CD14-positive monocyte (primary cell): ENCODE measurements around the gene IRF2BP2. TPM values are rescaled to one million over a fixed set of nuclear protein-coding genes. Genes with fewer than 3 reads are reported as not detected.

ENCODE experiments used
- DNase-seq, 3 donors: peaks; one replicate each; pipeline ENCODE4 v3.0.0-alpha.2; 2011 to 2022
- H2AFZ ChIP-seq: 2 replicates; pipeline ENCODE4 v1.6.0; 2012; ENCODE audit warnings: mild to moderate bottlenecking, low read depth, low read length, inconsistent platforms; ENCODE audit not compliant: insufficient read depth, poor library complexity, severe bottlenecking
- H3K27ac ChIP-seq, 2 donors: 1 replicate in 1 of 2; 2 replicates in 1 of 2; pipeline ENCODE4 v1.5.1; 2012 to 2013; ENCODE audit warnings: low read length in 2 of 2, control low read depth in 1 of 2, inconsistent platforms in 1 of 2, low read depth in 1 of 2, mild to moderate bottlenecking in 1 of 2
- H3K27me3 ChIP-seq, 2 donors: one replicate each; pipeline versions ENCODE4 v1.6.0 to v1.6.1; 2011 to 2013; ENCODE audit warnings: low read length in 2 of 2; ENCODE audit not compliant: control insufficient read depth in 2 of 2, insufficient read depth in 2 of 2
- H3K36me3 ChIP-seq, 2 donors: replicated peaks in 1 of 2; 1 replicate in 1 of 2; 2 replicates in 1 of 2; pipeline versions ENCODE4 v1.5.1 to v1.6.1; 2012 to 2013; ENCODE audit warnings: low read length in 2 of 2, control low read depth in 1 of 2, inconsistent platforms in 1 of 2, mild to moderate bottlenecking in 1 of 2; ENCODE audit not compliant: insufficient read depth in 2 of 2, control insufficient read depth in 1 of 2
- H3K4me1 ChIP-seq, 2 donors: 1 replicate in 1 of 2; 2 replicates in 1 of 2; pipeline versions ENCODE4 v1.5.1 to v1.6.1; 2012 to 2013; ENCODE audit warnings: low read length in 2 of 2, control low read depth in 1 of 2, inconsistent platforms in 1 of 2, mild to moderate bottlenecking in 1 of 2, moderate library complexity in 1 of 2; ENCODE audit not compliant: insufficient read depth in 2 of 2, control insufficient read depth in 1 of 2
- H3K4me2 ChIP-seq: replicated peaks from 2 replicates; pipeline ENCODE3; 2012; ENCODE audit warnings: low read length, moderate library complexity, mild to moderate bottlenecking; ENCODE audit not compliant: poor library complexity, severe bottlenecking; ENCODE audit errors: extremely low read depth
- H3K4me3 ChIP-seq, 3 experiments: fragments of 200-600 bp in 1 of 3; sonication (generic) in 1 of 3; replicated peaks in 1 of 3; 1 replicate in 2 of 3; 2 replicates in 1 of 3; pipeline ENCODE4 v1.5.1; 2011 to 2013; ENCODE audit warnings: low read length in 3 of 3, mild to moderate bottlenecking in 3 of 3, control low read depth in 2 of 3, low read depth in 2 of 3, inconsistent platforms in 1 of 3, moderate library complexity in 1 of 3
- H3K79me2 ChIP-seq: 2 replicates; pipeline ENCODE4 v1.6.0; 2012; ENCODE audit warnings: mild to moderate bottlenecking, control low read depth, inconsistent platforms, low read length, moderate library complexity; ENCODE audit not compliant: insufficient read depth
- H3K9ac ChIP-seq: 2 replicates; pipeline ENCODE4 v1.6.0; 2017; ENCODE audit warnings: low read length, mild to moderate bottlenecking; ENCODE audit not compliant: insufficient read depth, poor library complexity, severe bottlenecking
- H3K9me3 ChIP-seq, 2 donors: replicated peaks in 1 of 2; 1 replicate in 1 of 2; 2 replicates in 1 of 2; pipeline versions ENCODE4 v1.5.1 to v1.6.1; 2012 to 2013; ENCODE audit warnings: low read length in 2 of 2, control low read depth in 1 of 2; ENCODE audit not compliant: control insufficient read depth in 1 of 2, insufficient read depth in 1 of 2
- H4K20me1 ChIP-seq: 2 replicates; pipeline ENCODE4 v1.6.0; 2012; ENCODE audit warnings: mild to moderate bottlenecking, low read length, control low read depth, moderate library complexity; ENCODE audit not compliant: insufficient read depth
- H3K27ac Mint-ChIP-seq, 7 donors: one replicate each; pipeline ENCODE4 v1.8.0; 2020; ENCODE audit warnings: mild to moderate bottlenecking in 7 of 7, mixed read lengths in 7 of 7, moderate library complexity in 6 of 7, inconsistent platforms in 2 of 7
- H3K27me3 Mint-ChIP-seq, 3 donors: one replicate each; pipeline ENCODE4 v1.8.0; 2021 to 2022; ENCODE audit warnings: low read depth in 3 of 3, mild to moderate bottlenecking in 3 of 3, mixed read lengths in 3 of 3, moderate library complexity in 3 of 3, inconsistent platforms in 1 of 3
- H3K36me3 Mint-ChIP-seq, 2 donors: one replicate each; pipeline ENCODE4 v1.8.0; 2020; ENCODE audit warnings: mixed read lengths in 2 of 2, inconsistent platforms in 1 of 2, mild to moderate bottlenecking in 1 of 2
- H3K4me1 Mint-ChIP-seq: one replicate; pipeline ENCODE4 v1.8.0; 2020; ENCODE audit warnings: mild to moderate bottlenecking, mixed read lengths
- H3K4me3 Mint-ChIP-seq, 2 donors: one replicate each; pipeline ENCODE4 v1.8.0; 2020; ENCODE audit warnings: mild to moderate bottlenecking in 2 of 2, mixed read lengths in 2 of 2, moderate library complexity in 1 of 2
- H3K9me3 Mint-ChIP-seq, 7 donors: one replicate each; pipeline ENCODE4 v1.8.0; 2020 to 2022; ENCODE audit warnings: mixed read lengths in 7 of 7, mild to moderate bottlenecking in 6 of 7, moderate library complexity in 6 of 7, inconsistent platforms in 2 of 7
- CTCF ChIP-seq: fragments of 200-600 bp; IDR thresholded peaks from one replicate; pipeline ENCODE4 v1.8.0; 2022; ENCODE audit warnings: antibody characterized with exemption, mild to moderate bottlenecking
- WGBS: methylation state at CpG from one replicate; pipeline ENCODE4 v1.1.5; 2013; ENCODE audit warnings: missing lambda C conversion rate; ENCODE audit not compliant: insufficient coverage; 5-methylcytosine and 5-hydroxymethylcytosine counted together
- intact Hi-C, 2 donors: fragments of 100-400 bp; cut with micrococcal nuclease; formaldehyde crosslinking; loops; one replicate each; pipeline versions ENCODE4 v1.15.0 to v1.15.1; 2023
- polyA plus RNA-seq, 3 donors: library from polyadenylated mRNA; depleted of rRNA in 1 of 3; unstranded in 2 of 3; stranded (reverse) in 1 of 3; fragments of 300-500 nt in 2 of 3; fragments of >200 nt in 1 of 3; fragmentation: Illumina TruSeq in 2 of 3; gene quantifications; 1 replicate in 2 of 3; 2 replicates in 1 of 3; pipeline ENCODE4 v1.2.3, GENCODE V29; 2012 to 2021

The IRF2BP2 gene
- polyA plus RNA-seq, 3 donors: 22.4 to 656 (median 22.6) TPM

DNA sequence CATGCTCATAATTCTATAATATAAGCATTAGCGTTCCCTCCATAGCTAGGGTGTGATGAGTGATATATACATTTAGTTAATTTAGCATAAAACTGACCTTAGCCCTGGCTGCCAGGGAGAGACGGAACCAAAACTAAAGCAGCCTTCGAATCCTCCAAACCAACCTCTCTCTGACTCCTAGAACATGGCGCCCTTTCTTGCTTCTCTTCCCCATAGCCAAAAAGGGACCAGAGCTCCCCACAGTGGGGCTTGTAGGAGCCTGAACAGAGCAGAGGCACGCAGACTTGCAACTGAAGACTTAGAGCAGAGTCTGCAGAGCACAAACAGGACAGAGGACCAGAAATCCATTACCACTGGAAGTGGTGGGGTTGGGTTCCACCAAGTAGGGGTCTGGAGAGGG is 17.7 kb downstream of the IRF2BP2 start:
- H3K27ac Mint-ChIP-seq: no peak overlapping the region
- H3K27me3 Mint-ChIP-seq: peaks cover 0 to 3% (median 2%) of the 10 kb centered on the region in 3 donors

DNA sequence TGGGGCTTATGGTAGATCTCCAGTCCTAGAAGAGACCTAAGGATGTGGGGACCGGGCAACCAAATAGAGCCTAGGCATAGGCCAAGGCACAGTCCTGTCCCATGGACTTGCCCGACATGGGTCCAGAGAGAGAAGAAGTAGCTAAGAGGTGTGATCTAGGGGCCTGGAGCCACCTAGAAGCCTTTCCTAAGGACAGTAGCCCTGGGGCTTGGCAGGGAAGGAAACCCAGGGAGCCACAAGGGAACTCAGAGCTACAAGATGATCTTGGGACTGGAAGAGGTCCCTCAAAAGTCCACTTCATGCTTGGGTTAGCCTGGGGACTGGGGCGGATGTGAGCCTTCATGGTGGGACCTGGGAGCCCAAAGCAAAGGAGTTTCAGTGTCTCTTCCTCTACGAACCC is 18.8 kb downstream of the IRF2BP2 start:
- peaks cover 0 to 6% of the 10 kb centered on the region in 2 donors for H3K36me3 Mint-ChIP-seq
- H3K4me3 Mint-ChIP-seq: no peak overlapping the region
- H3K27ac Mint-ChIP-seq: no peak overlapping the region
- H3K9me3 Mint-ChIP-seq: peaks cover 0 to 11% (median 5%) of the 10 kb centered on the region in 7 donors
- peaks cover 18% of the 10 kb centered on the region for H3K4me1 Mint-ChIP-seq
- Histone ChIP-seq H3K4me1 (peaks cover 8 to 13% of the 10 kb centered on the region in 2 donors), H2AFZ (no peak overlapping the region), H3K27me3 (no peaks in the 10 kb centered on the region), H3K79me2 (no peaks in the 10 kb centered on the region), H3K27ac (no peak overlapping the region), H3K9me3 (no peaks in the 10 kb centered on the region), H3K4me2 (no peak overlapping the region), H3K4me3 (no peak overlapping the region), H3K36me3 (no peaks in the 10 kb centered on the region), H3K9ac (no peak overlapping the region), H4K20me1 (no peaks in the 10 kb centered on the region)
- intact Hi-C loops: loop anchor here (5.0 to 10.0 kb wide), 2 partner anchors 46 to 94 kb away; no protein-coding TSS in a partner anchor
- no peak for TF ChIP-seq CTCF
- peaks cover 0 to 3% (median 2%) of the 10 kb centered on the region in 3 donors for H3K27me3 Mint-ChIP-seq
- no peak for DNase-seq
- 96% methylated on average over 3 of the region's 4 CpGs for WGBS

More for the DNA sequence above, 17.7 kb downstream of the IRF2BP2 start:
- Histone ChIP-seq H3K79me2 (no peaks in the 10 kb centered on the region), H3K9ac (no peak overlapping the region), H2AFZ (no peak overlapping the region), H3K4me1 (peaks cover under 1 to 2% of the 10 kb centered on the region in 2 donors), H3K4me3 (no peak overlapping the region), H3K36me3 (no peaks in the 10 kb centered on the region), H4K20me1 (no peaks in the 10 kb centered on the region), H3K27ac (no peak overlapping the region), H3K27me3 (no peaks in the 10 kb centered on the region), H3K9me3 (no peaks in the 10 kb centered on the region), H3K4me2 (no peak overlapping the region)
- DNase-seq: no peak
- WGBS: no CpG with 5 or more reads among the region's 5 CpGs
- Mint-ChIP-seq H3K4me1 (peaks cover 10% of the 10 kb centered on the region), H3K4me3 (no peak overlapping the region), H3K36me3 (peaks cover 0 to 6% of the 10 kb centered on the region in 2 donors), H3K9me3 (peaks cover 0 to 11% (median 5%) of the 10 kb centered on the region in 7 donors)
- intact Hi-C loops: loop anchor here (5.0 to 10.0 kb wide), 2 partner anchors 47 to 95 kb away; no protein-coding TSS in a partner anchor
- TF ChIP-seq CTCF: no peak
